GM23338 (cell line): ENCODE results near the gene RBFOX1. TPM values are rescaled to one million over a fixed set of nuclear protein-coding genes. Genes with fewer than 3 reads are reported as not detected.

Experiments
- ATAC-seq: fragments of 200-7000 bp; cut with Tn5 transposase; 3 replicates; pipeline ENCODE4 v1.9.1; 2020
- DNase-seq: peaks from one replicate; pipeline ENCODE4 v3.0.0-alpha.2; 2015; ENCODE audit warnings: low spot score
- H2AFZ ChIP-seq: fragments of 200-600 bp; sonication (generic); 2 replicates; pipeline ENCODE4 v1.8.0; 2016; ENCODE audit warnings: antibody characterized with exemption, mild to moderate bottlenecking, moderate library complexity
- H3F3A ChIP-seq: fragments of 200-600 bp; sonication (generic); replicated peaks from 2 replicates; pipeline ENCODE4 v1.8.0; 2017; ENCODE audit warnings: antibody characterized with exemption, mixed run types, low read depth
- H3K27ac ChIP-seq: fragments of 200-600 bp; sonication (generic); 2 replicates; pipeline ENCODE4 v1.6.1; 2016; ENCODE audit warnings: low read depth
- H3K27me3 ChIP-seq: fragments of 200-600 bp; sonication (generic); 2 replicates; pipeline ENCODE4 v1.8.0; 2016; ENCODE audit warnings: mild to moderate bottlenecking, mixed run types, moderate library complexity; ENCODE audit not compliant: insufficient read depth
- H3K36me3 ChIP-seq: fragments of 200-600 bp; sonication (generic); 2 replicates; pipeline ENCODE4 v1.8.0; 2016; ENCODE audit warnings: mild to moderate bottlenecking; ENCODE audit not compliant: insufficient read depth
- H3K4me1 ChIP-seq: fragments of 200-600 bp; sonication (generic); 2 replicates; pipeline ENCODE4 v1.8.0; 2016; ENCODE audit warnings: mild to moderate bottlenecking, moderate library complexity; ENCODE audit not compliant: insufficient read depth
- H3K4me2 ChIP-seq: fragments of 200-600 bp; sonication (generic); 2 replicates; pipeline ENCODE4 v1.7.1; 2017; ENCODE audit warnings: mixed run types
- H3K4me3 ChIP-seq: fragments of 200-600 bp; sonication (generic); 2 replicates; pipeline ENCODE4 v1.6.1; 2016; ENCODE audit warnings: mixed run types
- H3K79me2 ChIP-seq: fragments of 200-600 bp; sonication (generic); replicated peaks from 2 replicates; pipeline ENCODE4 v1.8.0; 2017; ENCODE audit warnings: mild to moderate bottlenecking; ENCODE audit not compliant: insufficient read depth
- H3K9me2 ChIP-seq: fragments of 200-600 bp; sonication (generic); 2 replicates; pipeline ENCODE4 v1.8.0; 2017; ENCODE audit not compliant: insufficient read depth
- H4K20me1 ChIP-seq: fragments of 200-600 bp; sonication (generic); replicated peaks from 2 replicates; pipeline ENCODE4 v1.8.0; 2017; ENCODE audit warnings: mild to moderate bottlenecking; ENCODE audit not compliant: insufficient read depth
- H3K27ac Mint-ChIP-seq: 2 replicates; pipeline ENCODE4 v1.8.0; 2020; ENCODE audit warnings: inconsistent platforms, mild to moderate bottlenecking, moderate library complexity, mixed read lengths
- H3K27me3 Mint-ChIP-seq: 3 replicates; pipeline ENCODE4 v1.8.0; 2022; ENCODE audit warnings: low read depth, mild to moderate bottlenecking, moderate library complexity, mixed read lengths, inconsistent platforms; ENCODE audit not compliant: insufficient read depth, poor library complexity
- H3K36me3 Mint-ChIP-seq: 3 replicates; pipeline ENCODE4 v1.8.0; 2021; ENCODE audit warnings: low read depth, mild to moderate bottlenecking, inconsistent platforms, moderate library complexity, mixed read lengths
- H3K4me1 Mint-ChIP-seq: 3 replicates; pipeline ENCODE4 v1.8.0; 2020; ENCODE audit warnings: mild to moderate bottlenecking, inconsistent platforms, mixed read lengths
- H3K4me3 Mint-ChIP-seq: 3 replicates; pipeline ENCODE4 v1.8.0; 2021; ENCODE audit warnings: moderate library complexity, mild to moderate bottlenecking, inconsistent platforms, mixed read lengths
- H3K9me3 Mint-ChIP-seq: 3 replicates; pipeline ENCODE4 v1.8.0; 2020; ENCODE audit warnings: moderate library complexity, mild to moderate bottlenecking, inconsistent platforms, mixed read lengths
- EZH2phosphoT487 ChIP-seq: fragments of 200-600 bp; sonication (generic); IDR thresholded peaks from one replicate; pipeline ENCODE4 v1.8.1; 2018; ENCODE audit warnings: antibody characterized with exemption; ENCODE audit not compliant: unreplicated experiment
- NANOG ChIP-seq: IDR thresholded peaks from 2 replicates; pipeline ENCODE4 v1.6.1; 2016; ENCODE audit warnings: antibody characterized with exemption, borderline replicate concordance
- REST ChIP-seq: IDR thresholded peaks from one replicate; pipeline ENCODE4 v1.6.1; 2018; ENCODE audit warnings: antibody characterized with exemption; ENCODE audit not compliant: unreplicated experiment
- ZNF462 ChIP-seq: fragments of 250-450 bp; sonication (Bioruptor Pico); IDR thresholded peaks from 2 replicates; pipeline ENCODE4 v1.5.0; 2020; ENCODE audit warnings: mild to moderate bottlenecking, moderate library complexity
- polyA plus RNA-seq: library from polyadenylated mRNA; unstranded; fragments of >200 nt; fragmentation: Nextera tagmentation; extraction: Ambion mirVana; gene quantifications from 2 replicates; pipeline ENCODE4 v1.2.1, GENCODE V29; 2016
- total RNA-seq: library from RNA; depleted of rRNA; stranded (reverse); fragments of >200 nt; shearing (Covaris generic); gene quantifications from 2 replicates; pipeline ENCODE4 v1.2.3, GENCODE V29; 2014

RBFOX1 gene
- total and polyA plus RNA-seq, 2 experiments from 2014 or later, result 2.5 to 3.6 TPM

- Histone ChIP-seq H2AFZ (no peak overlapping the region), H3K27ac (no peak overlapping the region), H4K20me1 (no peaks in the 10 kb centered on the region), H3K4me1 (peaks cover 16% of the 10 kb centered on the region), H3K27me3 (no peaks in the 10 kb centered on the region), H3K79me2 (no peaks in the 10 kb centered on the region), H3K9me2 (no peaks in the 10 kb centered on the region), H3K4me3 (no peak overlapping the region), H3F3A (no peaks in the 10 kb centered on the region), H3K4me2 (no peak overlapping the region), H3K36me3 (no peaks in the 10 kb centered on the region)
- H3K27ac Mint-ChIP-seq, result no peak overlapping the region; the same call in 1 of the 2 replicates
- no peaks in the 10 kb centered on the region for H3K36me3 Mint-ChIP-seq
- no peak for TF ChIP-seq NANOG
- TF ChIP-seq REST, result no peak
- no peak for TF ChIP-seq ZNF462 (CRISPR knock-in tag)
- no peak for TF ChIP-seq EZH2phosphoT487
- no peak overlapping the region for H3K4me3 Mint-ChIP-seq
- ATAC-seq (no peak), DNase-seq (no peak)
- H3K27me3 Mint-ChIP-seq, result no peaks in the 10 kb centered on the region
- peaks cover 53% of the 10 kb centered on the region for H3K4me1 Mint-ChIP-seq
- H3K9me3 Mint-ChIP-seq, result no peaks in the 10 kb centered on the region; the same call in 2 of the 3 replicates
These were observed 106.0 kb downstream of the RBFOX1 start for GRCh38 chr16:7438601-7439000.
